HG03460 (cell line): ENCODE data around the gene LHX1.

Experiments
- ATAC-seq: cut with Tn5 transposase; IDR thresholded peaks from one replicate; pipeline ENCODE4 v1.9.1; 2021; ENCODE audit not compliant: unreplicated experiment

Gene LHX1

GRCh38 chr17:36921095-36921851, 16.0 kb upstream of the LHX1 start:
- no peak for ATAC-seq

DNA sequence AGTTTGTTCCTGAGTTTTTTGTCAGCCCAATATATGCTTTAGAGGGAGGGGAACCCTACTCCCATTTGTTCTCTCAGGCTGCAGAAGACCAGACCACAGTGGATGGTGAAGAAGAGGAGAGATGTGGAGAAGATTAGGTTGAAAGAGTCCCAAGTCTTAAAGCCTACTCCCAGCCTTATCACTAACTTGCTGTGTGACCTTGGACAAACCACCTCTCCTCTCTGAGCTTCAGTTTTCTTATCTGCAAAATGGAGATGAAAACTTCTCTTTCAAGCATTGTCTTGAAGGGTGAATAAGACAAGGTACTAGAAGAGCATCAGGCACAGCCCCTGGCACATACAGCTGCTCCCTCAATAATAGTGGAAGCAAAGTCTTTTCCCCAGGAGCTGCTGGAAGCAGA, 15.1 kb upstream of the LHX1 start:
- ATAC-seq: no peak

- ATAC-seq: no peak
Observed at GRCh38 chr17:36923814-36924221, 13.5 kb upstream of the LHX1 start.

GRCh38 chr17:36926226-36926625, 11.0 kb upstream of the LHX1 start:
- ATAC-seq: no peak

GRCh38 chr17:36926701-36927100, 10.6 kb upstream of the LHX1 start:
- ATAC-seq: no peak

DNA sequence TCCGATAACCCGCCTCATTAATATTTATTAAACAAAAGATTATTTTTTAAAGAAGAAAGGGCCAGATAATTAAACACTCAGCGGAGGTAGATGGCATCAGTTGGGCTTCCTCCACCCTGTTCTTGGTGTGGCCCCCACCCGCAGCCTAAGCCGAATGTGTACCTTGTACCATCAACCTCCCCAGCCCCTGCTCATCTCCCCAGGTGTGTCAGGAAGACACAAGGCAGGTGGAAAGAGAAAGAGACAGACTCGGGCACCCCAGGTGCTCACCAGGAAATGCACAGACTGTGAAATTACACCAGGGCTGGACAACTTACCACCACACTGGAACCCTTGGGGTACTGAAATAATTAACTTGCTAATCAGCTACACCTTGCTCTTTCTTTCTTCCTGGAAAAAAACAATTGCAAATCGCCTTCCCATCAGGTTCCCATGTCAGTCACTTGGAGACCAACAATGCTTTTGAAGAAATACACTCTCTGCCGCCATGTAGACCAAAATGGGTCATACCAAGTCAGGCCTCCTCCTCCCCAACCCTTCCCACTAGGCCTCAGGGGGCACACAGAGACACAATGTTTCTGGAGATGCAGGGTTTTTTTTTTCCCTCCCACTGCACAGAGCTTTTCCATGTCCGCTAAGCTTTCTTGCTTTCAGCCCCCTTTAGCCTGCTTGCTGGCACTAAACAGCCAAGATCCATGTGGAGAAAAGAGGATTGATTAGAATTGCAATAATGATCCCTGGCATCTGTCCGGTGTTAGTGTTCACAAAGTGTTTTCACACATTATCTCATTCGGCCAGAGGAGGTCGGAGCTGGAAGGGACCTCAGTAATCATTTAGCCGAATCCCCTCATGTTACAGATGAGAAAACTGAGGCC, 8.6 kb upstream of the LHX1 start:
- ATAC-seq: no peak

GRCh38 chr17:36929851-36930582, 7.3 kb upstream of the LHX1 start:
- ATAC-seq: no peak

DNA sequence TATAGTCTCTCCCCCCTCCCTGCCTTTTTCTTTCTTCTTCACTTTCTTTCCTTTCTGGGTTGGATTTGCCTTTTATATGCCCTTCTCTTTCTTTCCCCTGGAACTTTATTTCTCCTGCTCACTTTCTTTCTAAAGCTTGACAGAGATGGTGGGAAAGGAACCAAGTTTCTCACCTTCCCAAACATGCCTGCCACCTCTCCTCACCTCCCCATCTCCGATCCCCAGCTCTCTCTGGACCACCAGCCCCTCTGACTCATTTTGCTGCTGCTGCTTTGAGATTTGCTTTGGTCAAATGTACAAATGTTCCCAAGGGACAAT, 6.7 kb upstream of the LHX1 start:
- ATAC-seq: no peak

- no peak for ATAC-seq
Observed at GRCh38 chr17:36931096-36931696, 6.1 kb upstream of the LHX1 start.

GRCh38 chr17:36931697-36932382, 5.4 kb upstream of the LHX1 start:
- ATAC-seq: no peak

DNA sequence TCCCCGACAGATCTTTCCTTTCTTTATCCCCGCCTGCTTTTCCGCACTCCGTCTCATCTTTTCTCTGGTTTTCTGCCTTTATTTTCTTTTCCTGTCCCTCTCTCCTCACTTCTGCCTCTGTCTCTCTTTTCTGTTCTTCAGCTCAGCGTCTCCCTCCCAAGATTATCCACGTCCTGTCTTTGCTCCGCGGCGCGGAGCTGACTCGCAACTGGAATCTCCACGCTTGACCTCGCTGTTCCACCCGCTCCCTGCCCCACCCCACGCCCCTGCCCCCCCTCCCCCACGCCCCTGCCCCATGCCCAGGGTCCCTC, 4.9 kb upstream of the LHX1 start:
- ATAC-seq: no peak

DNA sequence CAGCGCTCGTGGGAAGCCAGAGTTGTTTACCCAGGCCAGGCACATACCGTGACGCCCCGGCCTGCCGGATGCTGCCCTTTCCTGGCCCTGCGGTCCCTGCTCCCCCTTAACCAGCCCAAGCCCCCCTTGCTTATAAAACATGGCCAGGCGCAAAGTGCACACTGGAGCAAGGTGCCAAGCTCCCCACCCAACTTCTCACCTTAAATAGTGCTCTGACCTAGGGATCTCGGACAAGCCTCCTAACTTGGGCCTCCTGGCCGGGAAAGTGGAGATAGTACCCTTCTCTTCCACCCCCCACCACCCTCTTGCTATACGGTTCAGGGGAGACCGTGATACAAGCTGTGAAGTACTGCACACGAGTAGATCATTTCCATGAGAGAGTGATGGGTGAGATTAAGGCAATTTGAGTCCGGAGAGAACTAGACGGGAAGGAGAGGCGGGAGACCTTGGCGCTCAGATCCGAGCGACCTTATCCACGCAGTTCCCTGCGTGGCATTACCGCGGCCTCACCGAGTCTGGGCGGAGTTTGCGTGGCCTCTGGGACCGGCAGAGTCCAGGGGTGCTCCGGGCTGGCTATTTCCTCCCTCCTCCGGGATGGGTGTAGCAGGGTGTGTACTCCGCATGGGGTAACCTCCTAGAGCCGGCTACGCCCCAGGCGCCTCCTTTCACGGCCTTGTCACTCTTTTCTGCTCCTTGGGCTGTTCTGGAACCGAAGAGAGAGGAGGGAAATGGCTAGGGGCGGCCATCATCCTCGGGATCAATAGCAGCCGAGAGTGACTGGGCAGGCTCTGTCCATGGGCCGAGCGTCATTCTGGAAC, 4.4 kb upstream of the LHX1 start:
- ATAC-seq: no peak

DNA sequence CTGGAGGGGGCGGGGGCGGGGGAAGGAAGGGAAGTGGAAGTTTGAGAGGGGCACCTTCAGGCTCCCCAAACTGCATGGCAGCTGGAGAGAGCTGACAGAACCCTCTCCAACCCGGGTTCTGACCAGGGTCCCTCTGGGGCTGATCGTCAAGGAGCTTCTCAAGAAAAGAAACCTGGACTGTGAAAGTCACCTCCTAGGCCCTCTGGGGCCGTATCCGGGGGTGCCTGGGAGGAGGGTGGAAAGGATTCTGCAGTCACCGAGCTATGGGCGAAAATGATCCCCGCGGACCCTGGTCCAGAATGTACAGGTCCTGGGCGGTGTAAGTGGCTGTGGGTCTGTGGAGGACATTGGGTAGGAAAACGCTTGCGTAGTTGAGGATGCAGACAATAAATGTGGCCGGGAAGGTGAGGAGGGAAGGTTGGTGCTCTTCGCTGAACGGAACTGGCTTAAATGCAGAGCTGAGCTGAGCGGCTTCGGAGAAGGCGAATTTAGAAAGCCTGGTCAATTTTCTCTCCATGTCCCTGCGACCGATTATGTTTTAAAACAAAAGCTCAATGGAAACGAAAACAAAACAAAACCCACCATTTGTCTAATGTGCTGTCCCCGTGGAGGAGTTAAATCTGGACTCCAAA, 3.6 kb upstream of the LHX1 start:
- ATAC-seq: no peak

DNA sequence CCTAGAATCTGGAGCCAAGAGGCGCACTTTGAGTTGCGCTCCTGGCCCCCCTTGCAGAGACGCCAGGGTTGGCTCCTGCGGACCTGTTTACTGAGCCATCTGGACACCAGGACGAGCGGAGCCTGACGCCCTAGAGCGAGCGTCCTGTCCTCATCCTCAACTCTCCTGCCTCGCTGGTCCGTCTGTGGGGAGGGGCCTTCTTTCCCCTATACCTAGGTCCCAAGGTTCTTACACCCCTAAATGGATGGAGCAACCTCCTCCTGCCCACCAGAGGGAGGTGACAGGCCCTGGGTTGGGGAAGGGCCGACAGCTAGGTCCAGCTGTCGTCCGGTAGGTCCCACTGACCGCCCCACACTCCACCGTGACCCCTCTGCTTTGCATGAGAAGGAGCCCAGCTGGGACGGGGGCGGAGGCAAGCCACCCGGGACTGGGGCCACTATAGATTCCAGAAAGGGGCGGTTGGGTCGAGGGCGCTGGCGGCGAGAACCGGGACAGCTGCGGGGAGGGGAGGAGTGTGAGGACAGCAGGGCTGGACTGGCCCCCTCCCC, 3.1 kb upstream of the LHX1 start:
- ATAC-seq: no peak

- no peak for ATAC-seq
Observed at GRCh38 chr17:36934692-36935630, 2.3 kb upstream of the LHX1 start.

- ATAC-seq: no peak
Observed at GRCh38 chr17:36935671-36936454, 1.4 kb upstream of the LHX1 start.

DNA sequence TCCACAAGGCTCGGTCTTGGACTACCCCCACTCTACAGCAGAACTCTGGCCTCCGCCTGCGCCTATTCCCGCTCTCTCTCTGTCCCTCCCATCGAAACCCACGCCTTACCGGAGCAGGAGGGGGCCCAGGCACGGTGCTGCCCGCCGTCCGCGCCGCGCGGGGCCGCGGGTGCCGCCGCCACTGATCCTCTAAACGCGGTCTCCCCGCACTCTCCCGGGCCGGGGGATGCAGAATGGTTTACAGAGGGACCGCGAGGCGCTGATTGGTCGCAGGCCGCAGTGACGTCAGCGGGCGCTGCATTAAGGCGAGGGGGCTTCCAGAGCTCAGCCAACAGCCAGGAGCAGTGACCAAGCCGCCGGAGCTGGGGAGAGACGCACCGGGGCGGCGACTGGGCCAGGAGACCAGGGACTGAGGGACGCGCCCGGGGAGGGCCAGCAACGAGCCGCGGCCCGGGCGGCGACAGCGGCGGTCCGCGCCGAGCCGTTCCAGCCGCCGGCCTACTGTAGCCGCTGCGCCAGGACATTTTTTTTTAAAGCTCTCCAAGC, 747 bp upstream of the LHX1 start:
- ATAC-seq: no peak
